ENCODE data around the gene FBXW5. TPM values are rescaled to one million over a fixed set of nuclear protein-coding genes. Genes with fewer than 3 reads are reported as not detected.

The FBXW5 gene
- total and polyA plus RNA-seq, 10 of the 15 experiments (the other 5 are each of a cell fraction or from before 2014, with no cell fraction given), result 0.21 to 97.3 (median 44.5) TPM

DNA sequence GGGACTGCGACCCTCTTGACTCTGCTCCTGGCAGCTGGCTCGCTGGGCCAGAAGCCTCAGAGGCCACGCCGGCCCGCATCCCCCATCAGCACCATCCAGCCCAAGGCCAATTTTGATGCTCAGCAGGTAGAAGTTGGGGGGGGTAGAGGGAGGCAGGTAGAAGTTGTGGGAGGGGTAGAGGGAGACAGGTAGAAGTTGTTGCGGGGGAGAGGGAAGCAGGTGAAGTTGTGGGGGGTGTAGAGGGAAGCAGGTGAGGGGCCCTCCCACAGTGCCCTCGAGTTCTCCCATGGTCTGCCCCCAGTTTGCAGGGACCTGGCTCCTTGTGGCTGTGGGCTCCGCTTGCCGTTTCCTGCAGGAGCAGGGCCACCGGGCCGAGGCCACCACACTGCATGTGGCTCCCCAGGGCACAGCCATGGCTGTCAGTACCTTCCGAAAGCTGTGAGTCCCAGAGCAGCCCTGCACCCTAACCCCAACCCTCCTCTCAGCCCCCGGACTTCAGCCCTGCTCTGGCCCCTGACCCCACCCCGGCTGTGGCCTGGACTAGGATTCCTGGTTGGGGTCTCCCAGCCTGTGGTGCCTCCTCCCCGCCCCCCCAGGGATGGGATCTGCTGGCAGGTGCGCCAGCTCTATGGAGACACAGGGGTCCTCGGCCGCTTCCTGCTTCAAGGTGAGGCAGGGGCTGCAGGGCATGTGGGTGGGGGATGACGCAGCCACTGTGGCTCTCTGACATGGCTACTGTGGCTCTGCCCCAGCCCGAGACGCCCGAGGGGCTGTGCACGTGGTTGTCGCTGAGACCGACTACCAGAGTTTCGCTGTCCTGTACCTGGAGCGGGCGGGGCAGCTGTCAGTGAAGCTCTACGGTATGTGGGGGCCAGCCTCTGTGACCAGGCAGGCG lies 1.0 kb upstream of the FBXW5 start:
- SMC1A ChIA-PET (ENCODE audit: uncharacterized antibody, unreplicated experiment), result no interaction called here
- WGBS (ENCODE audit: insufficient coverage, insufficient replicate concordance, low lambda C conversion rate, missing lambda C conversion rate), result 64% methylated on average over 28 of the region's 30 CpGs
- Histone ChIP-seq H3K4me2 (ENCODE audit: control insufficient read depth, insufficient read depth) (no peak overlapping the region), H3K9ac (ENCODE audit: control insufficient read depth, insufficient read depth, low read length) (no peak overlapping the region), H4K20me1 (ENCODE audit: control insufficient read depth, insufficient read depth) (no peaks in the 10 kb centered on the region), H3K9me3 (replicated peaks; ENCODE audit: control insufficient read depth, insufficient read depth, low read length) (no peaks in the 10 kb centered on the region), H3K36me3 (ENCODE audit: control insufficient read depth in 2 of 2, insufficient read depth in 2 of 2, low read length in 1 of 2) (peaks cover 0 to 18% of the 10 kb centered on the region in 2 experiments; a peak in 3 of 4 replicates), H3K79me2 (ENCODE audit: control insufficient read depth, insufficient read depth, low read length) (peaks cover 19% of the 10 kb centered on the region), H2AFZ (ENCODE audit: control insufficient read depth, low read depth, low read length) (no peak overlapping the region), H3K27ac (ENCODE audit: control insufficient read depth, insufficient read depth) (no peak overlapping the region), H3K27me3 (replicated peaks in 1 of 2; ENCODE audit: control insufficient read depth in 2 of 2, insufficient read depth in 2 of 2, low read length in 1 of 2) (no peaks in the 10 kb centered on the region), H3K4me3 (no peak overlapping the region), H3K4me1 (ENCODE audit: control insufficient read depth, insufficient read depth, low read length) (peaks cover 9% of the 10 kb centered on the region)
- intact Hi-C loops (cut with micrococcal nuclease; ENCODE audit: unreplicated experiment), result loop anchor here (10.0 kb wide), 1 partner anchor 151 kb away; the partner anchor contains the start of genes CCDC183 and TMEM141
- CTCF ChIA-PET, result interaction anchor here (0.7 to 1.6 kb wide), 8 partner anchors 9 to 90 kb away, joined by 3 to 7 read pairs (median 3); partner anchors contain the start of genes CLIC3 and TRAF2
- no TSS peak for BruUV-seq (replicated peaks)
- in situ Hi-C loops (cut with MboI), result loop anchor here (5.0 kb wide), 1 partner anchor 92 kb away; no protein-coding TSS in a partner anchor
- RAD21 ChIA-PET (ENCODE audit: unreplicated experiment), result interaction anchor here (0.5 kb wide), 1 partner anchor 15 kb away, joined by 5 read pairs; no protein-coding TSS in a partner anchor
- FAIRE-seq, result no peak
- POLR2A ChIA-PET, result interaction anchor here (2.5 kb wide), 1 partner anchor 59 kb away, joined by 6 read pairs; the partner anchor contains the start of gene TRAF2
- DNase-seq (ENCODE audit: low read depth, low spot score), result no peak
- no peak for ATAC-seq
- TF ChIP-seq ETV6 (conservative IDR thresholded peaks at IDR 0.05 in 1 of 2, IDR thresholded peaks at IDR 0.05 in 1 of 2; ENCODE audit: borderline replicate concordance in 1 of 2, low read depth in 1 of 2) (no peak), POU2F2 (IDR thresholded peaks at IDR 0.05; ENCODE audit: borderline replicate concordance, low read depth, low read length) (no peak), KAT2A (conservative IDR thresholded peaks at IDR 0.05; ENCODE audit: control insufficient read depth, low read depth, low read length) (no peak), ASH2L (IDR thresholded peaks at IDR 0.05; ENCODE audit: borderline replicate concordance, low read depth) (no peak), ZNF207 (IDR thresholded peaks at IDR 0.05; ENCODE audit: borderline replicate concordance) (no peak), NR2F1 (conservative IDR thresholded peaks at IDR 0.05) (no peak), SMAD5 (IDR thresholded peaks at IDR 0.05; ENCODE audit: low read depth) (no peak), CHD2 (IDR thresholded peaks at IDR 0.05; ENCODE audit: borderline replicate concordance, low read depth, low read length) (no peak), KDM1A (IDR thresholded peaks at IDR 0.05; ENCODE audit: borderline replicate concordance) (no peak), POLR2AphosphoS5 (IDR thresholded peaks at IDR 0.05; ENCODE audit: low read length) (no peak), HDAC6 (IDR thresholded peaks at IDR 0.05; ENCODE audit: unreplicated experiment) (no peak), FOXK2 (IDR thresholded peaks at IDR 0.05) (no peak), SIX5 (IDR thresholded peaks at IDR 0.05; ENCODE audit: low read depth, low read length, severe bottlenecking) (no peak), EP300 (IDR thresholded peaks at IDR 0.05; ENCODE audit: borderline replicate concordance in 1 of 2, control insufficient read depth in 1 of 2, low read depth in 2 of 2, low read length in 2 of 2) (no peak), CREM (IDR thresholded peaks at IDR 0.05; ENCODE audit: low read depth) (no peak), STAT1 (conservative IDR thresholded peaks at IDR 0.05) (no peak)
- TF ChIP-seq, protein P1, sequence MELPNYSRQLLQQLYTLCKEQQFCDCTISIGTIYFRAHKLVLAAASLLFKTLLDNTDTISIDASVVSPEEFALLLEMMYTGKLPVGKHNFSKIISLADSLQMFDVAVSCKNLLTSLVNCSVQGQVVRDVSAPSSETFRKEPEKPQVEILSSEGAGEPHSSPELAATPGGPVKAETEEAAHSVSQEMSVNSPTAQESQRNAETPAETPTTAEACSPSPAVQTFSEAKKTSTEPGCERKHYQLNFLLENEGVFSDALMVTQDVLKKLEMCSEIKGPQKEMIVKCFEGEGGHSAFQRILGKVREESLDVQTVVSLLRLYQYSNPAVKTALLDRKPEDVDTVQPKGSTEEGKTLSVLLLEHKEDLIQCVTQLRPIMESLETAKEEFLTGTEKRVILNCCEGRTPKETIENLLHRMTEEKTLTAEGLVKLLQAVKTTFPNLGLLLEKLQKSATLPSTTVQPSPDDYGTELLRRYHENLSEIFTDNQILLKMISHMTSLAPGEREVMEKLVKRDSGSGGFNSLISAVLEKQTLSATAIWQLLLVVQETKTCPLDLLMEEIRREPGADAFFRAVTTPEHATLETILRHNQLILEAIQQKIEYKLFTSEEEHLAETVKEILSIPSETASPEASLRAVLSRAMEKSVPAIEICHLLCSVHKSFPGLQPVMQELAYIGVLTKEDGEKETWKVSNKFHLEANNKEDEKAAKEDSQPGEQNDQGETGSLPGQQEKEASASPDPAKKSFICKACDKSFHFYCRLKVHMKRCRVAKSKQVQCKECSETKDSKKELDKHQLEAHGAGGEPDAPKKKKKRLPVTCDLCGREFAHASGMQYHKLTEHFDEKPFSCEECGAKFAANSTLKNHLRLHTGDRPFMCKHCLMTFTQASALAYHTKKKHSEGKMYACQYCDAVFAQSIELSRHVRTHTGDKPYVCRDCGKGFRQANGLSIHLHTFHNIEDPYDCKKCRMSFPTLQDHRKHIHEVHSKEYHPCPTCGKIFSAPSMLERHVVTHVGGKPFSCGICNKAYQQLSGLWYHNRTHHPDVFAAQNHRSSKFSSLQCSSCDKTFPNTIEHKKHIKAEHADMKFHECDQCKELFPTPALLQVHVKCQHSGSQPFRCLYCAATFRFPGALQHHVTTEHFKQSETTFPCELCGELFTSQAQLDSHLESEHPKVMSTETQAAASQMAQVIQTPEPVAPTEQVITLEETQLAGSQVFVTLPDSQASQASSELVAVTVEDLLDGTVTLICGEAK (IDR thresholded peaks at IDR 0.05; ENCODE audit: borderline replicate concordance), result no peak
- TF ChIP-seq, protein P2, sequence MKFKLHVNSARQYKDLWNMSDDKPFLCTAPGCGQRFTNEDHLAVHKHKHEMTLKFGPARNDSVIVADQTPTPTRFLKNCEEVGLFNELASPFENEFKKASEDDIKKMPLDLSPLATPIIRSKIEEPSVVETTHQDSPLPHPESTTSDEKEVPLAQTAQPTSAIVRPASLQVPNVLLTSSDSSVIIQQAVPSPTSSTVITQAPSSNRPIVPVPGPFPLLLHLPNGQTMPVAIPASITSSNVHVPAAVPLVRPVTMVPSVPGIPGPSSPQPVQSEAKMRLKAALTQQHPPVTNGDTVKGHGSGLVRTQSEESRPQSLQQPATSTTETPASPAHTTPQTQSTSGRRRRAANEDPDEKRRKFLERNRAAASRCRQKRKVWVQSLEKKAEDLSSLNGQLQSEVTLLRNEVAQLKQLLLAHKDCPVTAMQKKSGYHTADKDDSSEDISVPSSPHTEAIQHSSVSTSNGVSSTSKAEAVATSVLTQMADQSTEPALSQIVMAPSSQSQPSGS (IDR thresholded peaks at IDR 0.05; ENCODE audit: low read length), result no peak
